IPS-18c (cell line): Measurements from ENCODE around the gene NRIP2.

Experiments
- H3K4me3 ChIP-seq: 2 replicates; pipeline ENCODE4 v1.7.0; 2013; ENCODE audit warnings: low read depth, mild to moderate bottlenecking, low read length, moderate library complexity; ENCODE audit not compliant: insufficient read depth
- H3K9me3 ChIP-seq: one replicate; pipeline ENCODE4 v1.6.1; 2013; ENCODE audit warnings: mild to moderate bottlenecking, low read length, moderate library complexity; ENCODE audit not compliant: control insufficient read depth, insufficient read depth

The NRIP2 gene

GRCh38 chr12:2795291-2796186 is 39.3 kb downstream of the NRIP2 start:
- peak overlapping the region; percentile 82 for H3K4me3 ChIP-seq
- no peaks in the 10 kb centered on the region for H3K9me3 ChIP-seq

DNA sequence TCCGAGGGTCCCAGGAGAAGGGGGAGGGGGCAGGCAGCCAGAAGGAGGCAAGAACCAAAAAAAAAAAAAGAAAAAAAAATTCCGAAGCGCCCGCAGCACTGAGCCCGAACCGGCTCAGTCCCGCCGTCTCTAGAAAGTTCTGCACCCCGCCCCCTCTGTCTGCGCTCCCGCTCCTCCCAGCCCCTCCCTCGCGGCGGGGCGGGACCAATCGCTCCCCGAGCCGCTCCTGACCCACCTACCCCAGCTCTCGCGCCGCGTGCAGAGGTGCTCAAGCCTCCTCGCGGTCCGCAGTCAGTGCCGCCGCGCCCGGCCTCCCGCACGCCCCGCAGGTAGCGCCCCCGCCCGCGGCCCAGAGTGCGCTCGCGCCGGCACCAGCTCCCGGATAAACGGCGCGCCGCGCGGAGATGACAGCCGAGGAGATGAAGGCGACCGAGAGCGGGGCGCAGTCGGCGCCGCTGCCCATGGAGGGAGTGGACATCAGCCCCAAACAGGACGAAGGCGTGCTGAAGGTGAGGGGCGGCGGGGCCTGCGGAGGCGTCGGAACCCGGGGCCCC is 40.0 kb downstream of the NRIP2 start, which contains the start of gene FKBP4:
Gene FKBP4, plus strand, starts transcription at position 235 of the 554 bp plus-strand sequence. Its CDS starts 170 bp downstream, at position 405.
- no peaks in the 10 kb centered on the region for H3K9me3 ChIP-seq

GRCh38 chr12:2794191-2794735 is 40.6 kb downstream of the NRIP2 start:
- Histone ChIP-seq H3K4me3 (peak overlapping the region; percentile 74), H3K9me3 (no peaks in the 10 kb centered on the region)

More for the DNA sequence above, 40.0 kb downstream of the NRIP2 start, which contains the start of gene FKBP4:
- peak within 1 kb of the TSS; percentile 82 for H3K4me3 ChIP-seq

- H3K9me3 ChIP-seq, result no peaks in the 10 kb centered on the region
- no peak overlapping the region; the same call in 1 of the 2 replicates for H3K4me3 ChIP-seq
These were observed 41.3 kb downstream of the NRIP2 start for GRCh38 chr12:2793561-2793960.

DNA sequence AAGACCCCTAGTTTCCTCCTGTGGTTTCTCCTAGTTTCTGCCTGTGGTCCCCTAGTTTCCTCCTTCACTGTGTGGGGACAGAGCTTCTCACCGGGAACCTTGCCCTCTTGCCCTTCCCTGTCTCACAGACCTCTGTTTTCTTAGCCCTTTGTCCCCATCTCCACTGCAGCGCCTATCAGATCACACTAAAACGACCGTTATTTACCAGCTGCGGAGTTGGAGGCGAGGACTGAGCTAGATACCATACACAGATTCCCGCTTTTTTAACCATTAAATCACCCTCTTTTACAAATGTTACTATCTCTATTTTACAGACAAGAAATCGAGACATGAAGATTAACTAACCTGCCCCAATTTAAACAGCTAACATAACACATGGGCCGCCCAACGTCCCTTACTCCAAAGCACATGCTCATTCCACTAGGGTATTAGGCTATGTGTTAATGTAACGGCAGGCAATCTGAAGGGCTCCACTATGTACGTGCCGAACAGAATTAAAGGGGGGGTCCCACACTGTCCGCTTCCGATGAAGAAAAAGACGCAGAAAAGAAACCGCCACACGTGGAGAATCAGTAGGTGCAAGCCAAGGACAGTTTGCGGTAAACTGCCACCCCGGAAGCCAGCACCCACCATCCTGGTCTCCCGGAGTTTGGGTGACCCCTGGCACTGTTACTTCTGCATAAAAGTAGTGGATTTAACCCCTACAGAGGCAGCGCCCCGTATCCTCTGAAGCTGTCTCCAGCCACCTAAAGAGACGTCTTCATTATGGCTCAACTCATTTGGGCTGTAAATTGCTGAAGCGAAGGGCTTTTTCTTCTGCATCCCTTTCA is 41.9 kb downstream of the NRIP2 start:
- H3K9me3 ChIP-seq, result no peaks in the 10 kb centered on the region
- no peak overlapping the region for H3K4me3 ChIP-seq

DNA sequence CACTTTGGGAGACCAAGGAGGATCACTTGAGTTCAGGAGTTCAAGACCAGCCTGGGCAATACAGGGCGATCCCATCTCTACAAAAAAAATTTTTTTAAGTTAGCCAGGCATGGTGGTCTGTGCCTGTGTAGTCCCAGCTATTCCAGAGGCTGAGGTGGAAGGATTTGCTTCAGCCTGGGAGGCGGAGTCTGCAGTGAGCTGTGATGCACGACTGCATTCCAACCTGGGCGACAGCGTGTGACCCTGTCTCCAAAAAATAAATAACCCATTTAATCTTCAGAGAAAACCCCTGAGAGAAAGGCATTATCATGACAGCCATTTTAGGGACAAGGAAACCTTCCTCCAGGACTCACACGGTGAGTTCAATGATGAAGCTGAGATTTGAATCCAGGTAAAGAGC is 43.7 kb downstream of the NRIP2 start:
- Histone ChIP-seq H3K4me3 (no peak overlapping the region), H3K9me3 (no peaks in the 10 kb centered on the region)

GRCh38 chr12:2785017-2785416 is 49.8 kb downstream of the NRIP2 start:
- H3K9me3 ChIP-seq, result no peaks in the 10 kb centered on the region
- H3K4me3 ChIP-seq, result no peak overlapping the region

DNA sequence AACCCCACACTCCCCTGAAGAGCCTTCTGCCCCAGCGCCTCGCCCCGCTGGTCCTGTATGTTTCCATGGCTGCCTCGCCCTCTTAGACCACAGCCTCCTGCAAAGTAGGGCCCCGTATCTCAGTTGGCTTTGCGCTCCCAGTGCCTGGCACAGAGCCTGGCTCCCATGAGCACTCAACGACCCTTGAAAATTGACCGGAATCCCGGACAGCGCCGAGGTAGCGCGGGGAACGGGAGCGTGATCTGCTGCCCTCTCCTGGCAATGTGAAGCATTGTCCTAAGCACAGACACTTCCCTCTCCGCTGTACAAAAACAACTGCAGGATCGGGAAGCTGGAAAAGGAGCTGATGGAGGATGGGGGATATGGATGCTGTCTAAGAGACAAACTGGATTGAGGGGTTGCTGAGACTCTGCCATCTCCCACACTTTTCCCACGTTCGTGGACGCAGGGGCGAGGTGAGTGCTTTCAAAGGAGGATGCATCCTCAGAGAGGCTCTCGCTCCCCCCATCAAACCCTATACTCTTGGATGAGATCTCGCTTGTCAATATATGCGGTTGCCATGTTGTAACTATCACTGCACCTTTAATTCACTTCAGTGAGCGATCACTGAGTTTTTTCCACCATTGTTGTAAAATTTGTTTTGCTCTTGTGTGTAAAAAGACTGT is 50.8 kb downstream of the NRIP2 start:
- Histone ChIP-seq H3K4me3 (no peak overlapping the region), H3K9me3 (no peaks in the 10 kb centered on the region)

DNA sequence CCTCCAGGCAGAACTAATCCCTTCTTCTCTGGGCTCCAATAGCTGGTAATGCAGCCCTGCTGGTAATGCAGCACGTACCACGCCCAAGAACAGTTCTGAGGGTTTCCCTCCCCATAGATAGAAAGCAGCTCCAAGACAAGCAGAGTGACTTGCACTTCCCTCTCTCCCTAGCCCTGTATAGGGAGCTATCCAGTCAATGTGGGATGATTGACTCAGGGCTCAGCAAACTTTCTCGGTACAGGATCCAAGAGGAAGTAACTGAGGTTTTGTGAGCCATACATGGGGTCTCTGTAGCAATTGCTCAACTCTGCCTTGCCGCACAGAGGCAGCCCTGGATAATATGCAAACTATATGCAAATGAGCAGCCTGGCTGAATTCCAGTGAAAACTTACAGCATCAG is 55.6 kb downstream of the NRIP2 start:
- H3K4me3 ChIP-seq, result no peak overlapping the region; the same call in 1 of the 2 replicates
- no peaks in the 10 kb centered on the region for H3K9me3 ChIP-seq

GRCh38 chr12:2776129-2776806 is 58.6 kb downstream of the NRIP2 start:
- H3K9me3 ChIP-seq, result no peaks in the 10 kb centered on the region
- H3K4me3 ChIP-seq, result no peak overlapping the region

DNA sequence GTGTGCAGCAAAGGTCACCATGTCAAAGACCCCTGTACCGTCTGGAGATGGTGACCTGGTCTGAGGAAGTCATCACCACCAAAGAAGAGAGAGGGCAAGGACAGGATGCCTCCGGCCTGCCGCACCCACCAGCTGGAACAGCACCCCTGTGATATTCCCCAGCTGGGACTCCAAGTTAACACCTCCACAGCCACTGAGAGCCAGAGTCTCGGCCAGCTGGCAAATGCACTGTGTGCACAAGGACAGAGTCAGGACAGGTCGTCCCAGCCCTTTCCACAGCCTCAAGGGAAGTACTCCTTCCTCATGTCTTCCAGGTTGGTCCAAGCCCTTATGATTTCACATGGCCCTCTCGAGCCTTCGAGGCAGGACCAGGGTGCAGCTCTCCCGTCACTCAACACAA is 59.4 kb downstream of the NRIP2 start:
- Histone ChIP-seq H3K9me3 (no peaks in the 10 kb centered on the region), H3K4me3 (no peak overlapping the region)
